HepG2 (cell line): ENCODE results near the gene PDP2. TPM values are rescaled to one million over a fixed set of nuclear protein-coding genes. Genes with fewer than 3 reads are reported as not detected.

Source experiments
- ARID2 ChIP-seq: sonication (generic); formaldehyde crosslinking; IDR thresholded peaks from 2 replicates; pipeline ENCODE4 v1.8.1; 2022; ENCODE audit warnings: mild to moderate bottlenecking, missing genetic modification reagents, borderline replicate concordance
- ATM ChIP-seq: fragments of 450-650 bp; IDR thresholded peaks from 2 replicates; pipeline ENCODE4 v1.7.1; 2017; ENCODE audit warnings: mild to moderate bottlenecking, borderline replicate concordance
- ELF3 ChIP-seq: IDR thresholded peaks from 2 replicates; pipeline ENCODE4 v1.6.1; 2016; ENCODE audit warnings: missing genetic modification reagents, missing compliant biosample characterization
- ESRRA ChIP-seq: sonication (generic); formaldehyde crosslinking; IDR thresholded peaks from 2 replicates; pipeline ENCODE4 v1.5.1; 2020; ENCODE audit warnings: mild to moderate bottlenecking, low read depth, missing genetic modification reagents
- KLF12 ChIP-seq: sonication (generic); formaldehyde crosslinking; IDR thresholded peaks from 2 replicates; pipeline ENCODE4 v1.4.0; 2020; ENCODE audit warnings: missing genetic modification reagents, borderline replicate concordance
- MIXL1 ChIP-seq: IDR thresholded peaks from 2 replicates; pipeline ENCODE4 v1.6.1; 2016
- MYC ChIP-seq: sonication (generic); formaldehyde crosslinking; IDR thresholded peaks from 2 replicates; pipeline ENCODE4 v1.9.0; 2021; ENCODE audit warnings: missing genetic modification reagents, borderline replicate concordance
- RARA ChIP-seq: IDR thresholded peaks from 2 replicates; pipeline ENCODE4 v1.6.1; 2016; ENCODE audit warnings: missing genetic modification reagents, missing compliant biosample characterization
- THRA ChIP-seq: sonication (generic); formaldehyde crosslinking; IDR thresholded peaks from 2 replicates; pipeline ENCODE4 v1.4.0; 2020; ENCODE audit warnings: missing genetic modification reagents, borderline replicate concordance
- ZBED4 ChIP-seq: sonication (generic); formaldehyde crosslinking; IDR thresholded peaks from 2 replicates; pipeline ENCODE4 v1.4.0; 2020; ENCODE audit warnings: missing genetic modification reagents, borderline replicate concordance
- ZBTB20 ChIP-seq: sonication (generic); formaldehyde crosslinking; IDR thresholded peaks from 2 replicates; pipeline ENCODE4 v1.8.1; 2023; ENCODE audit warnings: missing genetic modification reagents, low read depth, mild to moderate bottlenecking, borderline replicate concordance
- ZHX1 ChIP-seq: sonication (generic); formaldehyde crosslinking; IDR thresholded peaks from 2 replicates; pipeline ENCODE4 v1.8.1; 2022; ENCODE audit warnings: low read depth, mild to moderate bottlenecking, missing genetic modification reagents
- ZIK1 ChIP-seq: sonication (generic); formaldehyde crosslinking; IDR thresholded peaks from 2 replicates; pipeline ENCODE4 v1.5.0; 2020; ENCODE audit warnings: mild to moderate bottlenecking, low read depth, missing genetic modification reagents, borderline replicate concordance
- ZMYM4 ChIP-seq: sonication (generic); formaldehyde crosslinking; IDR thresholded peaks from 2 replicates; pipeline ENCODE4 v1.8.1; 2023; ENCODE audit warnings: mild to moderate bottlenecking, missing genetic modification reagents
- ZNF484 ChIP-seq: sonication (generic); formaldehyde crosslinking; IDR thresholded peaks from 2 replicates; pipeline ENCODE4 v1.5.1; 2020; ENCODE audit warnings: mild to moderate bottlenecking, low read depth, missing genetic modification reagents, borderline replicate concordance
- ZNF589 ChIP-seq: sonication (generic); formaldehyde crosslinking; conservative IDR thresholded peaks from 2 replicates; pipeline ENCODE4 v1.8.0; 2022; ENCODE audit warnings: mild to moderate bottlenecking, moderate library complexity, missing genetic modification reagents
- ZNF619 ChIP-seq: sonication (generic); formaldehyde crosslinking; IDR thresholded peaks from 2 replicates; pipeline ENCODE4 v1.4.0; 2020; ENCODE audit warnings: mild to moderate bottlenecking, missing genetic modification reagents
- ZNF674 ChIP-seq: sonication (generic); formaldehyde crosslinking; IDR thresholded peaks from 2 replicates; pipeline ENCODE4 v1.5.0; 2020; ENCODE audit warnings: low read depth, mild to moderate bottlenecking, missing genetic modification reagents
- ZNF781 ChIP-seq: sonication (generic); formaldehyde crosslinking; IDR thresholded peaks from 2 replicates; pipeline ENCODE4 v1.5.1; 2020; ENCODE audit warnings: borderline replicate concordance, mild to moderate bottlenecking, missing genetic modification reagents; ENCODE audit errors: not compliant biosample characterization
- ZSCAN20 ChIP-seq: sonication (generic); formaldehyde crosslinking; IDR thresholded peaks from 2 replicates; pipeline ENCODE4 v1.4.0; 2020; ENCODE audit warnings: missing genetic modification reagents, mild to moderate bottlenecking, borderline replicate concordance
- polyA plus RNA-seq, 8 experiments: library from polyadenylated mRNA; depleted of rRNA in 3 of 8; stranded (reverse) in 7 of 8; unstranded in 1 of 8; fragments of >200 nt; fragmentation: Illumina TruSeq in 4 of 8; extraction: Trizol in 4 of 8; gene quantifications; 2 replicates each; pipeline versions ENCODE4 v1.2.1 to v1.2.3, GENCODE V29; 2011 to 2016; ENCODE audit warnings: low read depth in 4 of 8, missing spikeins in 1 of 8, mixed read lengths in 1 of 8; ENCODE audit not compliant: insufficient read depth in 1 of 8
- total RNA-seq, 5 experiments: library from RNA; depleted of rRNA; stranded (reverse); fragments of >200 nt; fragmentation: Illumina TruSeq; extraction: Trizol; gene quantifications; 2 replicates each; pipeline ENCODE4 v1.2.3, GENCODE V29; 2016; ENCODE audit warnings: low read depth in 1 of 5

PDP2 gene
- total and polyA plus RNA-seq, 2 of the 13 experiments (the other 11 are each of a cell fraction or from before 2014, with no cell fraction given) = 12.8 to 15.8 TPM

GRCh38 chr16:66872943-66873684 is 7.2 kb upstream of the PDP2 start (continued):
- TF ChIP-seq THRA = peak; percentile 72; the same call in 1 of the 2 replicates
- TF ChIP-seq MYC (CRISPR knock-in tag) = peak; percentile 91; the same call in 1 of the 2 replicates
- no peak for TF ChIP-seq ZNF589 (CRISPR knock-in tag)
- no peak for TF ChIP-seq ATM
- TF ChIP-seq ARID2 (CRISPR knock-in tag) = peak; percentile 85; the same call in 1 of the 2 replicates
- peak; percentile 65; the same call in 1 of the 2 replicates for TF ChIP-seq ZNF619
- peak; percentile 47; the same call in 1 of the 2 replicates for TF ChIP-seq RARA (CRISPR knock-in tag)
- TF ChIP-seq ZMYM4 (CRISPR knock-in tag) = peak; percentile 85; the same call in 1 of the 2 replicates
- TF ChIP-seq ZSCAN20 (CRISPR knock-in tag) = peak; percentile 91; the same call in 1 of the 2 replicates
- TF ChIP-seq ZNF484 (CRISPR knock-in tag) = no peak
- TF ChIP-seq ZBTB20 = peak; percentile 29; the same call in 1 of the 2 replicates
- TF ChIP-seq ESRRA (CRISPR knock-in tag) = no peak
- no peak for TF ChIP-seq KLF12 (CRISPR knock-in tag)
- TF ChIP-seq ZNF781 (CRISPR knock-in tag) = peak; percentile 59
- peak; percentile 87 for TF ChIP-seq ZNF674 (CRISPR knock-in tag)
- TF ChIP-seq ZBED4 = peak; percentile 98
- TF ChIP-seq ELF3 (CRISPR knock-in tag) = peak; percentile 72; the same call in 1 of the 2 replicates
- TF ChIP-seq MIXL1 (CRISPR knock-in tag) = peak; percentile 65; the same call in 1 of the 2 replicates
- 0 out of 2 replicates have a peak, but pooled peaks have one; percentile 59 for TF ChIP-seq ZHX1 (CRISPR knock-in tag)
- peak; percentile 57; the same call in 1 of the 2 replicates for TF ChIP-seq ZIK1
